Measurements from ENCODE around the gene PPP1R12B. TPM values are rescaled to one million over a fixed set of nuclear protein-coding genes. Genes with fewer than 3 reads are reported as not detected.

The PPP1R12B gene
- total RNA-seq, 1 experiment from 2014 or later: 13.1 TPM

- Histone ChIP-seq H3K4me3 (ENCODE audit: low read depth in 2 of 2, low read length in 2 of 2) (no peak overlapping the region), H3K36me3 (ENCODE audit: control insufficient read depth, insufficient read depth, low read length) (peaks cover 42% of the 10 kb centered on the region), H3K27ac (ENCODE audit: low read length) (no peak overlapping the region), H3K4me1 (ENCODE audit: control insufficient read depth, insufficient read depth, low read length) (no peaks in the 10 kb centered on the region), H3K27me3 (ENCODE audit: control insufficient read depth, insufficient read depth, low read length) (no peaks in the 10 kb centered on the region), H3K9me3 (ENCODE audit: control insufficient read depth, insufficient read depth, low read depth, low read length) (no peaks in the 10 kb centered on the region)
- CTCF ChIA-PET: no interaction called here
- no TSS peak for BruUV-seq (replicated peaks)
- TF ChIP-seq, protein P1, sequence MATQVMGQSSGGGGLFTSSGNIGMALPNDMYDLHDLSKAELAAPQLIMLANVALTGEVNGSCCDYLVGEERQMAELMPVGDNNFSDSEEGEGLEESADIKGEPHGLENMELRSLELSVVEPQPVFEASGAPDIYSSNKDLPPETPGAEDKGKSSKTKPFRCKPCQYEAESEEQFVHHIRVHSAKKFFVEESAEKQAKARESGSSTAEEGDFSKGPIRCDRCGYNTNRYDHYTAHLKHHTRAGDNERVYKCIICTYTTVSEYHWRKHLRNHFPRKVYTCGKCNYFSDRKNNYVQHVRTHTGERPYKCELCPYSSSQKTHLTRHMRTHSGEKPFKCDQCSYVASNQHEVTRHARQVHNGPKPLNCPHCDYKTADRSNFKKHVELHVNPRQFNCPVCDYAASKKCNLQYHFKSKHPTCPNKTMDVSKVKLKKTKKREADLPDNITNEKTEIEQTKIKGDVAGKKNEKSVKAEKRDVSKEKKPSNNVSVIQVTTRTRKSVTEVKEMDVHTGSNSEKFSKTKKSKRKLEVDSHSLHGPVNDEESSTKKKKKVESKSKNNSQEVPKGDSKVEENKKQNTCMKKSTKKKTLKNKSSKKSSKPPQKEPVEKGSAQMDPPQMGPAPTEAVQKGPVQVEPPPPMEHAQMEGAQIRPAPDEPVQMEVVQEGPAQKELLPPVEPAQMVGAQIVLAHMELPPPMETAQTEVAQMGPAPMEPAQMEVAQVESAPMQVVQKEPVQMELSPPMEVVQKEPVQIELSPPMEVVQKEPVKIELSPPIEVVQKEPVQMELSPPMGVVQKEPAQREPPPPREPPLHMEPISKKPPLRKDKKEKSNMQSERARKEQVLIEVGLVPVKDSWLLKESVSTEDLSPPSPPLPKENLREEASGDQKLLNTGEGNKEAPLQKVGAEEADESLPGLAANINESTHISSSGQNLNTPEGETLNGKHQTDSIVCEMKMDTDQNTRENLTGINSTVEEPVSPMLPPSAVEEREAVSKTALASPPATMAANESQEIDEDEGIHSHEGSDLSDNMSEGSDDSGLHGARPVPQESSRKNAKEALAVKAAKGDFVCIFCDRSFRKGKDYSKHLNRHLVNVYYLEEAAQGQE (IDR thresholded peaks at IDR 0.05; ENCODE audit: insufficient read depth in 1 of 2, low read depth in 2 of 2, low read length in 1 of 2): no peak
- no peak for TF ChIP-seq TCF7L2 (IDR thresholded peaks at IDR 0.05; ENCODE audit: low read depth, low read length)
- no peak for TF ChIP-seq CTCF (IDR thresholded peaks at IDR 0.05)
- TF ChIP-seq SIN3A (IDR thresholded peaks at IDR 0.05; ENCODE audit: borderline replicate concordance, insufficient read depth, low read depth, low read length): no peak
- no peak for TF ChIP-seq POLR2AphosphoS5 (IDR thresholded peaks at IDR 0.05; ENCODE audit: low read depth, low read length)
- intact Hi-C loops (cut with micrococcal nuclease; ENCODE audit: unreplicated experiment) (no loop called here), in situ Hi-C loops (cut with HindIII; ENCODE audit: low pct_unique_long_range_greater_than_20kb, low sequenced_read_pairs) (no loop called here)
- POLR2A ChIA-PET: no interaction called here
- DNase-seq (ENCODE audit: low read depth, low spot score) (no peak), ATAC-seq (no peak)
Observed at GRCh38 chr1:202333861-202334260, 14.6 kb upstream of the PPP1R12B start.

GRCh38 chr1:202343652-202344349 is 4.7 kb upstream of the PPP1R12B start:
- no peak for TF ChIP-seq TCF7L2 (IDR thresholded peaks at IDR 0.05; ENCODE audit: low read depth, low read length)
- TF ChIP-seq, protein P1 (IDR thresholded peaks at IDR 0.05; ENCODE audit: insufficient read depth in 1 of 2, low read depth in 2 of 2, low read length in 1 of 2): no peak
- TF ChIP-seq CTCF (IDR thresholded peaks at IDR 0.05): peak; percentile 79; the same call in 1 of the 2 replicates
- no peak for TF ChIP-seq POLR2AphosphoS5 (IDR thresholded peaks at IDR 0.05; ENCODE audit: low read depth, low read length)
- TF ChIP-seq SIN3A (IDR thresholded peaks at IDR 0.05; ENCODE audit: borderline replicate concordance, insufficient read depth, low read depth, low read length): no peak
- Histone ChIP-seq H3K4me1 (ENCODE audit: control insufficient read depth, insufficient read depth, low read length) (peaks cover 10% of the 10 kb centered on the region), H3K9me3 (ENCODE audit: control insufficient read depth, insufficient read depth, low read depth, low read length) (no peaks in the 10 kb centered on the region), H3K27ac (ENCODE audit: low read length) (peak overlapping the region; percentile 64; the same call in 1 of the 2 replicates), H3K4me3 (ENCODE audit: low read depth in 2 of 2, low read length in 2 of 2) (no peak overlapping the region; a peak in 1 of 4 replicates), H3K36me3 (ENCODE audit: control insufficient read depth, insufficient read depth, low read length) (peaks cover 2% of the 10 kb centered on the region; the same call in 1 of the 2 replicates), H3K27me3 (ENCODE audit: control insufficient read depth, insufficient read depth, low read length) (no peaks in the 10 kb centered on the region)
- ATAC-seq: no peak
- DNase-seq (ENCODE audit: low read depth, low spot score): no peak
- intact Hi-C loops (cut with micrococcal nuclease; ENCODE audit: unreplicated experiment) (loop anchor here (5.0 kb wide), 1 partner anchor 374 kb away; no protein-coding TSS in a partner anchor), in situ Hi-C loops (cut with HindIII; ENCODE audit: low pct_unique_long_range_greater_than_20kb, low sequenced_read_pairs) (no loop called here)
- POLR2A ChIA-PET: interaction anchor here (0.5 kb wide), 1 partner anchor 478 kb away, joined by 3 read pairs; no protein-coding TSS in a partner anchor
- BruUV-seq (replicated peaks): no TSS peak
- CTCF ChIA-PET: interaction anchor here (0.7 to 1.7 kb wide), 2 partner anchors 369 to 376 kb away, joined by 5 to 8 read pairs; no protein-coding TSS in a partner anchor

All from Panc1 (cell line).